ENCODE results near the gene RRBP1.
A peak's percentile ranks its signal among the peaks of the same experiment; 100 is the strongest.

The RRBP1 gene

GRCh38 chr20:17653835-17654648, 28.0 kb downstream of the RRBP1 start:
- ChIA-PET CTCF (interaction anchor here (0.6 to 3.7 kb wide), 6 partner anchors 13 to 54 kb away, joined by 3 to 23 read pairs (median 3); partner anchors contain the start of gene RRBP1), POLR2A (interaction anchor here (0.7 kb wide), 1 partner anchor 326 kb away, joined by 7 read pairs; no protein-coding TSS in a partner anchor)
- TF ChIP-seq, protein P1, sequence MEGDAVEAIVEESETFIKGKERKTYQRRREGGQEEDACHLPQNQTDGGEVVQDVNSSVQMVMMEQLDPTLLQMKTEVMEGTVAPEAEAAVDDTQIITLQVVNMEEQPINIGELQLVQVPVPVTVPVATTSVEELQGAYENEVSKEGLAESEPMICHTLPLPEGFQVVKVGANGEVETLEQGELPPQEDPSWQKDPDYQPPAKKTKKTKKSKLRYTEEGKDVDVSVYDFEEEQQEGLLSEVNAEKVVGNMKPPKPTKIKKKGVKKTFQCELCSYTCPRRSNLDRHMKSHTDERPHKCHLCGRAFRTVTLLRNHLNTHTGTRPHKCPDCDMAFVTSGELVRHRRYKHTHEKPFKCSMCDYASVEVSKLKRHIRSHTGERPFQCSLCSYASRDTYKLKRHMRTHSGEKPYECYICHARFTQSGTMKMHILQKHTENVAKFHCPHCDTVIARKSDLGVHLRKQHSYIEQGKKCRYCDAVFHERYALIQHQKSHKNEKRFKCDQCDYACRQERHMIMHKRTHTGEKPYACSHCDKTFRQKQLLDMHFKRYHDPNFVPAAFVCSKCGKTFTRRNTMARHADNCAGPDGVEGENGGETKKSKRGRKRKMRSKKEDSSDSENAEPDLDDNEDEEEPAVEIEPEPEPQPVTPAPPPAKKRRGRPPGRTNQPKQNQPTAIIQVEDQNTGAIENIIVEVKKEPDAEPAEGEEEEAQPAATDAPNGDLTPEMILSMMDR (IDR thresholded peaks at IDR 0.05; ENCODE audit: control extremely low read depth, extremely low read depth, low read depth, missing control alignments), result no peak
- DNase-seq (ENCODE audit: extremely low spot score), result no peak

GRCh38 chr20:17652411-17652810, 29.6 kb downstream of the RRBP1 start:
- ChIA-PET CTCF (interaction anchor here (1.3 kb wide), 1 partner anchor 30 kb away, joined by 3 read pairs; the partner anchor contains the start of gene RRBP1), POLR2A (no interaction called here)
- no peak for DNase-seq (ENCODE audit: extremely low spot score)

DNA sequence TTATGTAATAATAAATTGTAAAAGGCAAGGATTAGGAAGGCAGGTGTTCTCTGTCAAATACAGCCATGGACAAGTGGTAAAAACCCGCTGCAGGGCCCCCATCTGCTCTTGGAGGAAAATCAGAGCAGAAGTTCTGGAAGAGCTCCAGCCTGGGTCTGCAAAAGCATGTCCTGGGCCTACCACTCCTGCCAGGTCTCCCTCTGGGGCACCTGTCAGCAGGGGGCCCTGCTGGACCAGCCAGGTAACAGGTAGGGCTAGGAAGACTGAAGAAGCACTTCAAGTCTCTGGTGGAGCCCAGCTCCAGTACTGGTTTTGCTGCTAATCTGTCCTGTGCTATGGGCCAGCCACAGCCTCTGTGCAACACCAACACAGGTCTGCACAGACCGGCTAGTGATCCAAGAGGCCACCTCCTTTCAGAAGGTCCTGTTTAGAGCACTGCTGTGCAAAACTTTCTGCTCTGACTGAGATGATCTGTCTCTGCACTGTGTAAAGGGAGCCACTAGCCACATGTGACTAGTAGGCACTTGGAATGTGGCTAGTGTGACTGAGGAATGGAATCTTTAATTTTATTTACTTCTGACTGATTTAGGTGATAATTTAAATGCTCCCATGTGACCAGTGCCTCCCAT, 30.2 kb downstream of the RRBP1 start:
- TF ChIP-seq, protein P1 (IDR thresholded peaks at IDR 0.05; ENCODE audit: control extremely low read depth, extremely low read depth, low read depth, missing control alignments), result peak; percentile 23
- no peak for DNase-seq (ENCODE audit: extremely low spot score)
- ChIA-PET CTCF (interaction anchor here (1.1 to 1.7 kb wide), 5 partner anchors 30 to 147 kb away, joined by 3 to 8 read pairs (median 4); partner anchors contain the start of gene RRBP1), POLR2A (no interaction called here)

More at GRCh38 chr20:17652411-17652810, 29.6 kb downstream of the RRBP1 start:
- TF ChIP-seq, protein P1 (IDR thresholded peaks at IDR 0.05; ENCODE audit: control extremely low read depth, extremely low read depth, low read depth, missing control alignments), result no peak

- TF ChIP-seq, protein P1 (IDR thresholded peaks at IDR 0.05; ENCODE audit: control extremely low read depth, extremely low read depth, low read depth, missing control alignments), result no peak
- ChIA-PET POLR2A (no interaction called here), CTCF (interaction anchor here (0.6 to 1.9 kb wide), 10 partner anchors 15 to 343 kb away, joined by 3 to 9 read pairs (median 4); partner anchors contain the start of gene RRBP1)
- DNase-seq (ENCODE audit: extremely low spot score), result no peak
These were observed 30.8 kb downstream of the RRBP1 start for GRCh38 chr20:17651129-17651759.

GRCh38 chr20:17650301-17651128, 31.5 kb downstream of the RRBP1 start:
- CTCF ChIA-PET, result interaction anchor here (0.6 to 2.8 kb wide), 11 partner anchors 16 to 344 kb away, joined by 3 to 12 read pairs (median 4); partner anchors contain the start of gene RRBP1
- POLR2A ChIA-PET, result no interaction called here
- no peak for DNase-seq (ENCODE audit: extremely low spot score)
- TF ChIP-seq, protein P1 (IDR thresholded peaks at IDR 0.05; ENCODE audit: control extremely low read depth, extremely low read depth, low read depth, missing control alignments), result no peak
